ENCODE results near the gene CCNL2.
"Not testable (repeated sequence)": the region's sequence is repeated elsewhere in the genome, so short reads cannot be mapped to it uniquely, and the experiment has no call there.

Gene CCNL2

DNA sequence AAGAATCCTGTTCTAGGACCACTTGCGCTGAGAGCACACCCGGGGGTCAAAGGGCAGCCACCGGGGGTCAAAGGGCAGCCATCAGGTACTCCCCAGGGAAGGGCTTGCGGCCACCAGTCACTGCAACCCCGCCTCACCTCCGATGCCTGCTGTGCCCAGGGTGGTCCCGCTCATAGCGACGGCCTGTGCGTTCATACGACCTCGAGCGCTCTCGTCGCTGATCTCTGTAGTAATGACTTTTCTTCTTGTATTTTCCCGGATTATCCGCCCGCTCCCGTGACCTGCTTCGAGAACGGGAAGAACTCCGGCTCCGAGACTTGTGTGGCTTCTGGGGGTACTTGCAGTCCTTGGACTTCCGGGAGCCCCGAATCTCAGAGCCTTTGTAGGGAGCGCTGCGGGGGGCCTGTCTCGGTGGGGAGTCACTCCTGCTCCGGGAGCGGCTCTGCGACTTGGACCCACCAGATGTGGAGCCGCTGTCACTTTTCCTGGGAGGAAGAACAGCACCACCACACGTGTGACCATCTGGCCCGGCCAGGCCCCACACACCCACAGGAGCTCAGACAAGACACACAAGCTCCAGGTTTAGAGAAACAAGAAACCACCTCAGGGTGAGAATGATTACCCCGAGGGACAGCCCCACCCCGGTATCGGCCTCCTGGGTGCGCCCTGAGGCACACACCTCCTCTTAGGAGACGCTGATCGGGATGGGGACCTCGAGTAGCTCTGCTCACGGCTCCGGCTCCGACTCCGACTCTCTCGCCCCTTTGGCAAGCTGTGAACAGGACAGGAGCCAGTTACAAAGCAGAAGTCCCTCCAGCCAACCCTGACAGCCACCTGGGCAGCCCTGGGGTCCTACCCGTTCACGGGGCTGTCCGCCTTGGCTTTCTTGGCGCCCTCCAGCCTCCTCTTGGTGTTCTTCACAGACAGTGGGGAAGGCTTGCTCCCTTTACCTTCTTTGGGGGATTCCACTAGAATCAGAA is 11.7 kb downstream of the CCNL2 start:
- TF ChIP-seq, protein P1, sequence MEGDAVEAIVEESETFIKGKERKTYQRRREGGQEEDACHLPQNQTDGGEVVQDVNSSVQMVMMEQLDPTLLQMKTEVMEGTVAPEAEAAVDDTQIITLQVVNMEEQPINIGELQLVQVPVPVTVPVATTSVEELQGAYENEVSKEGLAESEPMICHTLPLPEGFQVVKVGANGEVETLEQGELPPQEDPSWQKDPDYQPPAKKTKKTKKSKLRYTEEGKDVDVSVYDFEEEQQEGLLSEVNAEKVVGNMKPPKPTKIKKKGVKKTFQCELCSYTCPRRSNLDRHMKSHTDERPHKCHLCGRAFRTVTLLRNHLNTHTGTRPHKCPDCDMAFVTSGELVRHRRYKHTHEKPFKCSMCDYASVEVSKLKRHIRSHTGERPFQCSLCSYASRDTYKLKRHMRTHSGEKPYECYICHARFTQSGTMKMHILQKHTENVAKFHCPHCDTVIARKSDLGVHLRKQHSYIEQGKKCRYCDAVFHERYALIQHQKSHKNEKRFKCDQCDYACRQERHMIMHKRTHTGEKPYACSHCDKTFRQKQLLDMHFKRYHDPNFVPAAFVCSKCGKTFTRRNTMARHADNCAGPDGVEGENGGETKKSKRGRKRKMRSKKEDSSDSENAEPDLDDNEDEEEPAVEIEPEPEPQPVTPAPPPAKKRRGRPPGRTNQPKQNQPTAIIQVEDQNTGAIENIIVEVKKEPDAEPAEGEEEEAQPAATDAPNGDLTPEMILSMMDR (IDR thresholded peaks at IDR 0.05; ENCODE audit: insufficient read depth, low read length): no peak
- TF ChIP-seq GABPA (IDR thresholded peaks at IDR 0.05; ENCODE audit: low read depth) (no peak), POLR2AphosphoS5 (IDR thresholded peaks at IDR 0.05; ENCODE audit: low read depth) (no peak), SPI1 (IDR thresholded peaks at IDR 0.05; ENCODE audit: borderline replicate concordance, low read depth) (no peak)
- TF ChIP-seq, protein P2, sequence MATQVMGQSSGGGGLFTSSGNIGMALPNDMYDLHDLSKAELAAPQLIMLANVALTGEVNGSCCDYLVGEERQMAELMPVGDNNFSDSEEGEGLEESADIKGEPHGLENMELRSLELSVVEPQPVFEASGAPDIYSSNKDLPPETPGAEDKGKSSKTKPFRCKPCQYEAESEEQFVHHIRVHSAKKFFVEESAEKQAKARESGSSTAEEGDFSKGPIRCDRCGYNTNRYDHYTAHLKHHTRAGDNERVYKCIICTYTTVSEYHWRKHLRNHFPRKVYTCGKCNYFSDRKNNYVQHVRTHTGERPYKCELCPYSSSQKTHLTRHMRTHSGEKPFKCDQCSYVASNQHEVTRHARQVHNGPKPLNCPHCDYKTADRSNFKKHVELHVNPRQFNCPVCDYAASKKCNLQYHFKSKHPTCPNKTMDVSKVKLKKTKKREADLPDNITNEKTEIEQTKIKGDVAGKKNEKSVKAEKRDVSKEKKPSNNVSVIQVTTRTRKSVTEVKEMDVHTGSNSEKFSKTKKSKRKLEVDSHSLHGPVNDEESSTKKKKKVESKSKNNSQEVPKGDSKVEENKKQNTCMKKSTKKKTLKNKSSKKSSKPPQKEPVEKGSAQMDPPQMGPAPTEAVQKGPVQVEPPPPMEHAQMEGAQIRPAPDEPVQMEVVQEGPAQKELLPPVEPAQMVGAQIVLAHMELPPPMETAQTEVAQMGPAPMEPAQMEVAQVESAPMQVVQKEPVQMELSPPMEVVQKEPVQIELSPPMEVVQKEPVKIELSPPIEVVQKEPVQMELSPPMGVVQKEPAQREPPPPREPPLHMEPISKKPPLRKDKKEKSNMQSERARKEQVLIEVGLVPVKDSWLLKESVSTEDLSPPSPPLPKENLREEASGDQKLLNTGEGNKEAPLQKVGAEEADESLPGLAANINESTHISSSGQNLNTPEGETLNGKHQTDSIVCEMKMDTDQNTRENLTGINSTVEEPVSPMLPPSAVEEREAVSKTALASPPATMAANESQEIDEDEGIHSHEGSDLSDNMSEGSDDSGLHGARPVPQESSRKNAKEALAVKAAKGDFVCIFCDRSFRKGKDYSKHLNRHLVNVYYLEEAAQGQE (IDR thresholded peaks at IDR 0.05; ENCODE audit: insufficient replicate concordance, low read depth): no peak
- H3K4me3 ChIP-seq (replicated peaks; ENCODE audit: insufficient read depth, low read length): no peak overlapping the region
- H3K27ac ChIP-seq (replicated peaks): no peak overlapping the region
- H3K27me3 ChIP-seq (ENCODE audit: insufficient read depth, poor library complexity, severe bottlenecking): no peaks in the 10 kb centered on the region
- DNase-seq (ENCODE audit: low read depth in 1 of 2, low spot score in 1 of 2): no peak

DNA sequence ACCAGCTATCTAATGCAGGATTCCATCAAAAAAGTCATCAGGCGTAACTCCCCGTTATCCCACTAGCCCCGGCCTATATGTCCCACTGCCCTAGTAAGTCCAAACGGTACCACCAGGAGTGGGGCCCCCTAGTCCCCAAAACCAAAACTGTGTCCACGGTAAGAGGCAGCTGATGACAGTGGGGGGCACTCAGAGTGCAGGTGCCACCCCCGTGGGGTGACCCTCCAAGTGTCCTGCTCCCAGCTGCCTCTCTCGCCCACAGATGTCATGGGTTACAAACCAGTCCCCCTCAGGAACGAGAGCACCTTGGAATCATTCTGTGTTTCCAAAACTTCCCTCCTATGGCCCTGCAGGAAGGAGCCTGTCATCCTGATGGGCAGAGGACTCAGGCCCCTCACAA is 13.2 kb downstream of the CCNL2 start:
- TF ChIP-seq, protein P1 (IDR thresholded peaks at IDR 0.05; ENCODE audit: insufficient read depth, low read length): no peak
- no peak for TF ChIP-seq GABPA (IDR thresholded peaks at IDR 0.05; ENCODE audit: low read depth)
- no peak for TF ChIP-seq POLR2AphosphoS5 (IDR thresholded peaks at IDR 0.05; ENCODE audit: low read depth)
- no peak for TF ChIP-seq SPI1 (IDR thresholded peaks at IDR 0.05; ENCODE audit: borderline replicate concordance, low read depth)
- no peak overlapping the region for H3K4me3 ChIP-seq (replicated peaks; ENCODE audit: insufficient read depth, low read length)
- DNase-seq (ENCODE audit: low read depth in 1 of 2, low spot score in 1 of 2): no peak
- no peak overlapping the region for H3K27ac ChIP-seq (replicated peaks)
- no peaks in the 10 kb centered on the region for H3K27me3 ChIP-seq (ENCODE audit: insufficient read depth, poor library complexity, severe bottlenecking)

DNA sequence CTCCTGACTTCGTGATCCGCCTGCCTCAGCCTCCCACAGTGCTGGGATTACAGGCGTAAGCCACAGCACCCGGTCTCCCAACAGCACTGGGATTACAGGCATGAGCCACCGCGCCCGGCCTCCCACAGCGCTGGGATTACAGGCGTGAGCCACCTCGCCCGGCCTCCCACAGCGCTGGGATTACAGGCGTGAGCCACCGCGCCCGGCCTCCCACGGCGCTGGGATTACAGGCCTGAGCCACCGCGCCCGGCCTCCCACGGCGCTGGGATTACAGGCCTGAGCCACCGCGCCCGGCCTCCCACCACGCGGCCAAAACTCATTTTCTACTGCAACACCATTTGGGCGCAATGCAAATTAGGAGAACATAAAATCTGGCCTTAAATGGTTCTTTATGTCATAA is 13.8 kb downstream of the CCNL2 start:
- TF ChIP-seq POLR2AphosphoS5 (IDR thresholded peaks at IDR 0.05; ENCODE audit: low read depth): 0 out of 2 replicates have a peak, but pooled peaks have one; percentile 19
- H3K4me3 ChIP-seq (replicated peaks; ENCODE audit: insufficient read depth, low read length); DNase-seq (ENCODE audit: low read depth in 1 of 2, low spot score in 1 of 2); H3K27me3 ChIP-seq (ENCODE audit: insufficient read depth, poor library complexity, severe bottlenecking); H3K27ac ChIP-seq (replicated peaks): not testable (repeated sequence)

DNA sequence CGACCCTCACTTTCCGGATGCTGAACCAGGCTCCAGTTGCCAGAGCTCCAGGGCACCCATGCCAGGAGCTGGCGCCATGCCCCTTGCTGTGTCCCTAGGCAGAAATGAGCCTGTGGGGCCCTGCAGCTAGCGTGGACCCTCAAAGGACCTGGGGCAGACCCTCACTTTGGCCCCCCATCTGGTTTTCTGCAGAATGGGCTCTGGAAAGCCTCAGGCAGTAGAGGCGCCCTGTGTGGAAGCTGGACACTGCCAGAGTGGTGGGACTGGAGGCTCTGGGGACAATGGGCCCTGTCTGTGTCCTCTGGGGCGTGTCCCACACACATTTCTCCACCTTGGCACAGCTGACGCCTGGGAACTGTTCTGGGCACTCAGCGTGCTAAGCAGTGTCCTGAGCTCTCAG is 17.8 kb downstream of the CCNL2 start:
- DNase-seq (ENCODE audit: low read depth in 1 of 2, low spot score in 1 of 2): no peak
- Histone ChIP-seq H3K4me3 (replicated peaks; ENCODE audit: insufficient read depth, low read length) (no peak overlapping the region), H3K27me3 (ENCODE audit: insufficient read depth, poor library complexity, severe bottlenecking) (no peaks in the 10 kb centered on the region), H3K27ac (replicated peaks) (no peak overlapping the region)
- no peak for TF ChIP-seq POLR2AphosphoS5 (IDR thresholded peaks at IDR 0.05; ENCODE audit: low read depth)
- no peak for TF ChIP-seq SPI1 (IDR thresholded peaks at IDR 0.05; ENCODE audit: borderline replicate concordance, low read depth)
- no peak for TF ChIP-seq GABPA (IDR thresholded peaks at IDR 0.05; ENCODE audit: low read depth)
- TF ChIP-seq, protein P2 (IDR thresholded peaks at IDR 0.05; ENCODE audit: insufficient replicate concordance, low read depth): no peak
- TF ChIP-seq, protein P1 (IDR thresholded peaks at IDR 0.05; ENCODE audit: insufficient read depth, low read length): no peak

Measured in HL-60 (cell line).